HFFc6 (cell line): ENCODE results near the gene MBNL2. TPM values are rescaled to one million over a fixed set of nuclear protein-coding genes. Genes with fewer than 3 reads are reported as not detected.

Experiments
- DNase-seq: peaks from one replicate; pipeline ENCODE4 v3.0.0-alpha.2; 2018
- H3K27ac Mint-ChIP-seq: 2 replicates; pipeline ENCODE4 v1.8.0; 2020; ENCODE audit warnings: mild to moderate bottlenecking, mixed read lengths
- H3K27me3 Mint-ChIP-seq: 2 replicates; pipeline ENCODE4 v1.8.0; 2021; ENCODE audit warnings: mild to moderate bottlenecking, moderate library complexity, mixed read lengths; ENCODE audit not compliant: insufficient read depth
- H3K36me3 Mint-ChIP-seq: 2 replicates; pipeline ENCODE4 v1.8.0; 2021; ENCODE audit warnings: low read depth, mixed read lengths
- H3K4me1 Mint-ChIP-seq: 2 replicates; pipeline ENCODE4 v1.8.0; 2020; ENCODE audit warnings: low read depth, mixed read lengths
- H3K4me3 Mint-ChIP-seq: 2 replicates; pipeline ENCODE4 v1.8.0; 2020; ENCODE audit warnings: mild to moderate bottlenecking, moderate library complexity, mixed read lengths
- H3K9me3 Mint-ChIP-seq: 2 replicates; pipeline ENCODE4 v1.8.0; 2020; ENCODE audit warnings: mild to moderate bottlenecking, mixed read lengths
- CTCF ChIP-seq: fragments of 200-600 bp; sonication (generic); IDR thresholded peaks from 2 replicates; pipeline ENCODE4 v1.5.0; 2021; ENCODE audit warnings: antibody characterized with exemption, mild to moderate bottlenecking
- total RNA-seq, 6 experiments: library from RNA; stranded (reverse); fragmentation: NEBNext Ultra II Directional; extraction: Animal tissue kit (Norgen Biotek cat#: 25700); gene quantifications; 2 replicates in 1 of 6; 3 replicates in 5 of 6; pipeline ENCODE4 v1.2.3, GENCODE V29; 2021

The MBNL2 gene
- total RNA-seq, 6 experiments from 2014 or later = 78.5 to 138 (median 99.8) TPM

DNA sequence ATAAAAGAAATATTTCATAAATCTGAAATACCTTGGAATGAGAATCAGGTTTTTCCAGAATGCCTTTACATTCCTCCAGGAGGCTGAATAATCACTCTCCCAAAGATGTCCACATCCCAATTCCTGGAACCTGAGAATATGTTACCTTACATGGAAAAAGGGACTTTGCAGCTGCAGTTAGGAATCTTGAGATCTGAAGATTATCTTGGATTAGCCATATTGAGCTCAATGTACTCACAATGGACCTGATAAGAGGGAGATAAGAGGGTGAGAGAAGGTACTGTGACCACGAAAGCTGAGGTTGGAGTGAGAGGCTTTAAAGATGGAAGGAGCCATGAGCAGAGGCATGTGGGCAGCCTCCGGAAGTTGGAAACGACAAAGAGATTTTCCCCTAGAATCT lies 36.8 kb upstream of the MBNL2 start:
- H3K9me3 Mint-ChIP-seq = no peaks in the 10 kb centered on the region
- H3K27ac Mint-ChIP-seq = no peak overlapping the region
- peaks cover 7% of the 10 kb centered on the region; the same call in 1 of the 2 replicates for H3K4me1 Mint-ChIP-seq
- TF ChIP-seq CTCF = no peak
- H3K4me3 Mint-ChIP-seq = no peak overlapping the region
- no peak for DNase-seq
- H3K27me3 Mint-ChIP-seq = peaks cover 10% of the 10 kb centered on the region
- no peaks in the 10 kb centered on the region for H3K36me3 Mint-ChIP-seq

GRCh38 chr13:97185751-97186150 lies 36.4 kb upstream of the MBNL2 start:
- Mint-ChIP-seq H3K4me1 (peaks cover 7% of the 10 kb centered on the region; the same call in 1 of the 2 replicates), H3K4me3 (no peak overlapping the region), H3K27me3 (peaks cover 10% of the 10 kb centered on the region), H3K9me3 (no peaks in the 10 kb centered on the region), H3K36me3 (no peaks in the 10 kb centered on the region), H3K27ac (no peak overlapping the region)
- DNase-seq = no peak
- TF ChIP-seq CTCF = no peak

- TF ChIP-seq CTCF = no peak
- Mint-ChIP-seq H3K4me1 (peaks cover 7% of the 10 kb centered on the region; the same call in 1 of the 2 replicates), H3K36me3 (no peaks in the 10 kb centered on the region), H3K4me3 (no peak overlapping the region), H3K27ac (no peak overlapping the region), H3K9me3 (no peaks in the 10 kb centered on the region), H3K27me3 (peaks cover 10% of the 10 kb centered on the region)
- DNase-seq = no peak
These were observed 33.9 kb upstream of the MBNL2 start for GRCh38 chr13:97188207-97188606.

GRCh38 chr13:97189928-97190327 lies 32.2 kb upstream of the MBNL2 start:
- no peak for DNase-seq
- H3K36me3 Mint-ChIP-seq = no peaks in the 10 kb centered on the region
- no peak overlapping the region for H3K4me3 Mint-ChIP-seq
- peaks cover 22% of the 10 kb centered on the region for H3K4me1 Mint-ChIP-seq
- peaks cover 7% of the 10 kb centered on the region for H3K27me3 Mint-ChIP-seq
- no peak overlapping the region for H3K27ac Mint-ChIP-seq
- H3K9me3 Mint-ChIP-seq = no peaks in the 10 kb centered on the region
- no peak for TF ChIP-seq CTCF

- Mint-ChIP-seq H3K4me3 (no peak overlapping the region), H3K27ac (no peak overlapping the region), H3K4me1 (peaks cover 28% of the 10 kb centered on the region), H3K9me3 (no peaks in the 10 kb centered on the region), H3K36me3 (no peaks in the 10 kb centered on the region), H3K27me3 (peaks cover 1% of the 10 kb centered on the region; the same call in 1 of the 2 replicates)
- no peak for TF ChIP-seq CTCF
- no peak for DNase-seq
These were observed 31.0 kb upstream of the MBNL2 start for GRCh38 chr13:97191142-97191541.

GRCh38 chr13:97191615-97192014 lies 30.5 kb upstream of the MBNL2 start:
- Mint-ChIP-seq H3K27ac (no peak overlapping the region), H3K9me3 (no peaks in the 10 kb centered on the region), H3K4me3 (no peak overlapping the region), H3K36me3 (no peaks in the 10 kb centered on the region), H3K4me1 (peaks cover 28% of the 10 kb centered on the region), H3K27me3 (peaks cover 2% of the 10 kb centered on the region; the same call in 1 of the 2 replicates)
- TF ChIP-seq CTCF = no peak
- DNase-seq = no peak
